ENCODE results near the gene MGAT4A. TPM values are rescaled to one million over a fixed set of nuclear protein-coding genes. Genes with fewer than 3 reads are reported as not detected.

The MGAT4A gene
- total and polyA plus RNA-seq, 2 experiments from 2014 or later = 4.4 to 5.6 TPM

- Mint-ChIP-seq H3K4me3 (no peak overlapping the region), H3K36me3 (ENCODE audit: low read depth) (no peaks in the 10 kb centered on the region; the same call in 2 of the 3 replicates), H3K4me1 (peaks cover 26% of the 10 kb centered on the region), H3K9me3 (no peaks in the 10 kb centered on the region), H3K27ac (no peak overlapping the region), H3K27me3 (ENCODE audit: insufficient read depth, low read depth, poor library complexity) (peaks cover 10% of the 10 kb centered on the region)
- no peak overlapping the region for H3K27ac ChIP-seq (ENCODE audit: low read depth)
- DNase-seq (ENCODE audit: low spot score) (peak; percentile 25), ATAC-seq (no peak)
- no peaks in the 10 kb centered on the region for H3K27me3 ChIP-seq (ENCODE audit: insufficient read depth)
- H3K4me2 ChIP-seq = no peak overlapping the region
- H3K4me1 ChIP-seq (ENCODE audit: insufficient read depth) = no peaks in the 10 kb centered on the region; the same call in 1 of the 2 replicates
- H3K4me3 ChIP-seq = no peak overlapping the region
- TF ChIP-seq JUNB (IDR thresholded peaks at IDR 0.05; ENCODE audit: unreplicated experiment) (no peak), ZNF331 (CRISPR knock-in tag; IDR thresholded peaks at IDR 0.05; ENCODE audit: low read depth) (no peak), CREB1 (CRISPR knock-in tag; IDR thresholded peaks at IDR 0.05; ENCODE audit: low read depth) (no peak), POLR2AphosphoS5 (IDR thresholded peaks at IDR 0.05; ENCODE audit: low read depth) (no peak), REST (IDR thresholded peaks at IDR 0.05; ENCODE audit: unreplicated experiment) (no peak), ZNF114 (CRISPR knock-in tag; IDR thresholded peaks at IDR 0.05) (no peak), EZH2 (IDR thresholded peaks at IDR 0.05; ENCODE audit: low read depth, unreplicated experiment) (no peak), NANOG (IDR thresholded peaks at IDR 0.05; ENCODE audit: borderline replicate concordance) (no peak), STAT1 (IDR thresholded peaks at IDR 0.05; ENCODE audit: unreplicated experiment) (no peak)
- TF ChIP-seq, protein P1, sequence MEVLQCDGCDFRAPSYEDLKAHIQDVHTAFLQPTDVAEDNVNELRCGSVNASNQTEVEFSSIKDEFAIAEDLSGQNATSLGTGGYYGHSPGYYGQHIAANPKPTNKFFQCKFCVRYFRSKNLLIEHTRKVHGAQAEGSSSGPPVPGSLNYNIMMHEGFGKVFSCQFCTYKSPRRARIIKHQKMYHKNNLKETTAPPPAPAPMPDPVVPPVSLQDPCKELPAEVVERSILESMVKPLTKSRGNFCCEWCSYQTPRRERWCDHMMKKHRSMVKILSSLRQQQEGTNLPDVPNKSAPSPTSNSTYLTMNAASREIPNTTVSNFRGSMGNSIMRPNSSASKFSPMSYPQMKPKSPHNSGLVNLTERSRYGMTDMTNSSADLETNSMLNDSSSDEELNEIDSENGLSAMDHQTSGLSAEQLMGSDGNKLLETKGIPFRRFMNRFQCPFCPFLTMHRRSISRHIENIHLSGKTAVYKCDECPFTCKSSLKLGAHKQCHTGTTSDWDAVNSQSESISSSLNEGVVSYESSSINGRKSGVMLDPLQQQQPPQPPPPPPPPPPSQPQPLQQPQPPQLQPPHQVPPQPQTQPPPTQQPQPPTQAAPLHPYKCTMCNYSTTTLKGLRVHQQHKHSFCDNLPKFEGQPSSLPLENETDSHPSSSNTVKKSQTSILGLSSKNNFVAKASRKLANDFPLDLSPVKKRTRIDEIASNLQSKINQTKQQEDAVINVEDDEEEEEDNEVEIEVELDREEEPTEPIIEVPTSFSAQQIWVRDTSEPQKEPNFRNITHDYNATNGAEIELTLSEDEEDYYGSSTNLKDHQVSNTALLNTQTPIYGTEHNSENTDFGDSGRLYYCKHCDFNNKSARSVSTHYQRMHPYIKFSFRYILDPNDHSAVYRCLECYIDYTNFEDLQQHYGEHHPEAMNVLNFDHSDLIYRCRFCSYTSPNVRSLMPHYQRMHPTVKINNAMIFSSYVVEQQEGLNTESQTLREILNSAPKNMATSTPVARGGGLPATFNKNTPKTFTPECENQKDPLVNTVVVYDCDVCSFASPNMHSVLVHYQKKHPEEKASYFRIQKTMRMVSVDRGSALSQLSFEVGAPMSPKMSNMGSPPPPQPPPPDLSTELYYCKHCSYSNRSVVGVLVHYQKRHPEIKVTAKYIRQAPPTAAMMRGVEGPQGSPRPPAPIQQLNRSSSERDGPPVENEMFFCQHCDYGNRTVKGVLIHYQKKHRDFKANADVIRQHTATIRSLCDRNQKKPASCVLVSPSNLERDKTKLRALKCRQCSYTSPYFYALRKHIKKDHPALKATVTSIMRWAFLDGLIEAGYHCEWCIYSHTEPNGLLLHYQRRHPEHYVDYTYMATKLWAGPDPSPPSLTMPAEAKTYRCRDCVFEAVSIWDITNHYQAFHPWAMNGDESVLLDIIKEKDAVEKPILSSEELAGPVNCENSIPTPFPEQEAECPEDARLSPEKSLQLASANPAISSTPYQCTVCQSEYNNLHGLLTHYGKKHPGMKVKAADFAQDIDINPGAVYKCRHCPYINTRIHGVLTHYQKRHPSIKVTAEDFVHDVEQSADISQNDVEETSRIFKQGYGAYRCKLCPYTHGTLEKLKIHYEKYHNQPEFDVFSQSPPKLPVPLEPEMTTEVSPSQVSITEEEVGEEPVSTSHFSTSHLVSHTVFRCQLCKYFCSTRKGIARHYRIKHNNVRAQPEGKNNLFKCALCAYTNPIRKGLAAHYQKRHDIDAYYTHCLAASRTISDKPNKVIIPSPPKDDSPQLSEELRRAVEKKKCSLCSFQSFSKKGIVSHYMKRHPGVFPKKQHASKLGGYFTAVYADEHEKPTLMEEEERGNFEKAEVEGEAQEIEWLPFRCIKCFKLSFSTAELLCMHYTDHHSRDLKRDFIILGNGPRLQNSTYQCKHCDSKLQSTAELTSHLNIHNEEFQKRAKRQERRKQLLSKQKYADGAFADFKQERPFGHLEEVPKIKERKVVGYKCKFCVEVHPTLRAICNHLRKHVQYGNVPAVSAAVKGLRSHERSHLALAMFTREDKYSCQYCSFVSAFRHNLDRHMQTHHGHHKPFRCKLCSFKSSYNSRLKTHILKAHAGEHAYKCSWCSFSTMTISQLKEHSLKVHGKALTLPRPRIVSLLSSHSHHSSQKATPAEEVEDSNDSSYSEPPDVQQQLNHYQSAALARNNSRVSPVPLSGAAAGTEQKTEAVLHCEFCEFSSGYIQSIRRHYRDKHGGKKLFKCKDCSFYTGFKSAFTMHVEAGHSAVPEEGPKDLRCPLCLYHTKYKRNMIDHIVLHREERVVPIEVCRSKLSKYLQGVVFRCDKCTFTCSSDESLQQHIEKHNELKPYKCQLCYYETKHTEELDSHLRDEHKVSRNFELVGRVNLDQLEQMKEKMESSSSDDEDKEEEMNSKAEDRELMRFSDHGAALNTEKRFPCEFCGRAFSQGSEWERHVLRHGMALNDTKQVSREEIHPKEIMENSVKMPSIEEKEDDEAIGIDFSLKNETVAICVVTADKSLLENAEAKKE (CRISPR knock-in tag; IDR thresholded peaks at IDR 0.05) = no peak
- TF ChIP-seq, protein P2, sequence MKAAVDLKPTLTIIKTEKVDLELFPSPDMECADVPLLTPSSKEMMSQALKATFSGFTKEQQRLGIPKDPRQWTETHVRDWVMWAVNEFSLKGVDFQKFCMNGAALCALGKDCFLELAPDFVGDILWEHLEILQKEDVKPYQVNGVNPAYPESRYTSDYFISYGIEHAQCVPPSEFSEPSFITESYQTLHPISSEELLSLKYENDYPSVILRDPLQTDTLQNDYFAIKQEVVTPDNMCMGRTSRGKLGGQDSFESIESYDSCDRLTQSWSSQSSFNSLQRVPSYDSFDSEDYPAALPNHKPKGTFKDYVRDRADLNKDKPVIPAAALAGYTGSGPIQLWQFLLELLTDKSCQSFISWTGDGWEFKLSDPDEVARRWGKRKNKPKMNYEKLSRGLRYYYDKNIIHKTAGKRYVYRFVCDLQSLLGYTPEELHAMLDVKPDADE (IDR thresholded peaks at IDR 0.05) = no peak
- peak overlapping the region; percentile 69 for H2AFZ ChIP-seq
- no peaks in the 10 kb centered on the region for H3K9me2 ChIP-seq (ENCODE audit: insufficient read depth)
- H3F3A ChIP-seq (replicated peaks; ENCODE audit: low read depth) = no peaks in the 10 kb centered on the region
- H3K79me2 ChIP-seq (replicated peaks; ENCODE audit: insufficient read depth) = no peaks in the 10 kb centered on the region
- no peaks in the 10 kb centered on the region for H3K36me3 ChIP-seq (ENCODE audit: insufficient read depth)
- no peaks in the 10 kb centered on the region for H4K20me1 ChIP-seq (replicated peaks; ENCODE audit: insufficient read depth)
These were observed 38.9 kb upstream of the MGAT4A start for GRCh38 chr2:98769784-98770183.

Data from GM23338 (cell line).